Transverse colon (tissue), 4 donors: ENCODE measurements around the gene DPP4. TPM values are rescaled to one million over a fixed set of nuclear protein-coding genes. Genes with fewer than 3 reads are reported as not detected.
A peak's percentile ranks its signal among the peaks of the same experiment; 100 is the strongest.

Source experiments
- DNase-seq: peaks from one replicate; pipeline ENCODE4 v3.0.0-alpha.2; 2019
- H3K27ac ChIP-seq, 4 donors: fragments of 200-600 bp; sonication (generic); 2 replicates each; pipeline ENCODE4 v1.5.1; 2016 to 2018; ENCODE audit warnings: inconsistent platforms in 4 of 4
- H3K27me3 ChIP-seq: fragments of 200-600 bp; sonication (generic); 2 replicates; pipeline ENCODE4 v1.5.1; 2017; ENCODE audit warnings: inconsistent platforms
- H3K36me3 ChIP-seq, 4 donors: fragments of 200-600 bp; sonication (generic); 2 replicates each; pipeline ENCODE4 v1.5.1; 2017 to 2019; ENCODE audit warnings: inconsistent platforms in 4 of 4
- H3K4me1 ChIP-seq, 4 donors: fragments of 200-600 bp; sonication (generic); 2 replicates each; pipeline ENCODE4 v1.5.1; 2017 to 2020; ENCODE audit warnings: inconsistent platforms in 4 of 4
- H3K4me3 ChIP-seq, 4 donors: fragments of 200-600 bp; sonication (generic); 1 replicate in 1 of 4; 2 replicates in 3 of 4; pipeline versions ENCODE4 v1.5.1 to v1.6.1; 2017 to 2019; ENCODE audit warnings: inconsistent platforms in 4 of 4
- H3K9me3 ChIP-seq, 2 donors: fragments of 200-600 bp; sonication (generic); 2 replicates each; pipeline ENCODE4 v1.5.1; 2017 to 2019; ENCODE audit warnings: inconsistent platforms in 2 of 2
- EP300 ChIP-seq: sonication (generic); formaldehyde crosslinking; IDR thresholded peaks from one replicate; pipeline ENCODE4 v1.6.1; 2017; ENCODE audit warnings: antibody characterized with exemption, low read depth
- POLR2A ChIP-seq: fragments of 450-650 bp; IDR thresholded peaks from one replicate; pipeline ENCODE4 v1.6.1; 2016; ENCODE audit warnings: antibody characterized with exemption, mild to moderate bottlenecking, moderate library complexity
- POLR2AphosphoS5 ChIP-seq, 3 donors: sonication (generic); formaldehyde crosslinking; IDR thresholded peaks; one replicate each; pipeline ENCODE4 v1.6.1; 2016; ENCODE audit warnings: antibody characterized with exemption in 3 of 3
- WGBS, 2 donors: methylation state at CpG; one replicate each; pipeline ENCODE4 v1.1.5; 2018; ENCODE audit warnings: low coverage in 1 of 2; 5-methylcytosine and 5-hydroxymethylcytosine counted together
- in situ Hi-C, 4 donors: fragments of 200-750 bp; cut with MboI; loops; one replicate each; pipeline versions ENCODE4 v1.15.0 to v1.15.1; 2017; ENCODE audit warnings: low sequenced_read_pairs in 3 of 4, low pct_ligation_motif_present in 1 of 4, low pct_unique_long_range_greater_than_20kb in 1 of 4
- intact Hi-C: fragments of 100-400 bp; cut with DNase I; formaldehyde crosslinking; loops from one replicate; pipeline ENCODE4 v1.15.1; 2023; ENCODE audit warnings: low total_unique reads
- total RNA-seq, 4 donors: library from RNA; depleted of rRNA; stranded (reverse); fragments of >200 nt; gene quantifications; one replicate each; pipeline ENCODE4 v1.1.0, GENCODE V29; 2016
- TF ChIP-seq, protein P1 (sequence below), 5 experiments: fragments of 200-600 bp in 3 of 5; fragments of 450-650 bp in 2 of 5; sonication (generic) in 3 of 5; IDR thresholded peaks; 1 replicate in 2 of 5; 2 replicates in 3 of 5; pipeline ENCODE4 v1.5.1; 2016 to 2017; ENCODE audit warnings: antibody characterized with exemption in 5 of 5, inconsistent platforms in 3 of 5, mild to moderate bottlenecking in 2 of 5, moderate library complexity in 1 of 5

DPP4 gene
- total RNA-seq, 4 donors from 2014 or later: 1.6 to 12.7 (median 7.0) TPM

DNA sequence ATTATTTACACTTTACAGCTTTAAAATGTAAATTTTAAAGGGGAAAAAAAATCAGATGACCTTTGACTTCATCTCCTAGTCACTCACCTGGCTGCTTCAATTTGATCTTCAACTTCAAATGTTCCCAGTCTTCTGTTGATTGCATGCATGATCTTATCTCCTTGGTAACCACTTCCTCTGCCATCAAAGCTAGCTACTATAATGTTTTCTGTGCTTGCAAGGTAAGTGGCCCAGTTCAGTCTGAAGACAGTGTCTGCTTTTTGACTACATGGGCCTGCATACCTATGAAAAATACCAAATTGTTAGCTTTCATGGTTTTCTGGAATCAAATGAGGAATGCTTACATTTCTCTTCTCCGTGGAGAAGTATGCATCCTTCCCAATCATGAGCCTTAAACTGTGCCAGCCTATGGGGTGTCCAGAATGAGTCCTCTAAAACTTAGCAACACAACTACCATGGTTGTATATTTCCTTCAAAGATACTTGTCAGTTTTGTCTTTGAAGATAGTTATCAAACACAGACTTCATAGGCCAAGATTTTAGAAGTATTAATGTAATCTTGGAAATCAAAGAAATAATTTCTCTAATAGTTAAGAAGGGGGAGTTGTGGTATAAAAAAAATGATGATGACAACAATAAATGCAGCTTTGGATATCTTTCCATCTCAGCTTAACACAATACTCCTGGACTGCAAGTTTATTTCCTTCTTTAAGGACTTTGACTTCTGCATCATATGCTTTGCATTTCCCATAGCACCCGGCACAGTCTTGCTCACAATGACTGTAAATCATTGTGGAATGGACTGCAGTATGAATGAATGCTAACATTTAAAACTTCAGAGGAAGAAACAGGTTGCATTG, 62.1 kb downstream of the DPP4 start:
- WGBS, 2 donors: 46 to 63% methylated on average over 2 of the region's 2 CpGs
- peaks cover 0 to 14% (median 8%) of the 10 kb centered on the region in 4 donors for H3K4me1 ChIP-seq
- intact Hi-C loops: loop anchor here (5.0 kb wide), 1 partner anchor 115 kb away; no protein-coding TSS in a partner anchor
- peak overlapping the region in 3 of 4 donors; percentile 0 to 31 (median 9) for H3K27ac ChIP-seq
- TF ChIP-seq EP300 (no peak), POLR2AphosphoS5 (IDR thresholded peaks at IDR 0.05) (no peak)
- H3K36me3 ChIP-seq: no peaks in the 10 kb centered on the region
- no peaks in the 10 kb centered on the region for H3K27me3 ChIP-seq
- no peak for DNase-seq
- no peaks in the 10 kb centered on the region for H3K9me3 ChIP-seq
- in situ Hi-C loops: no loop called here
- H3K4me3 ChIP-seq: no peak overlapping the region

DNA sequence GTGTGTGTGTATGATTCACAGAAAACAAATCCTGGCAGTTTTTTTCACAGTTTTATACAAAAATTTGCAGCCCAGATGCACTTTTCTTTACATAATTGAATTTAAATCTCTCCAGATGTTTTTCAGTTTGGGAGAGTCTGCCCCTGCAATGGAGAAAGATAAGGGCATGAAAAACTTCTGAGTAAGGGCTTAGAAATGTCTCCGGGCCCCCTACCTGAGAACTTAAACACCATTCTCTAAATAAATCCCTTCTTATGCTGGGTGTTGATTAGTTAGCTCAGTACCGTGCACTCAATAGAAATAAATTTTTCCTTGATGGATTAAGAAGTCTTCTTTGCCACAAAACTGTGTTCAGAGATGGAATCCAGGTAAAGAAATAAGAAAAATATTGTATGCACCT, 64.5 kb downstream of the DPP4 start:
- Histone ChIP-seq H3K27ac (no peak overlapping the region), H3K9me3 (no peaks in the 10 kb centered on the region), H3K36me3 (no peaks in the 10 kb centered on the region), H3K4me1 (peaks cover 0 to 14% (median 8%) of the 10 kb centered on the region in 4 donors), H3K4me3 (no peak overlapping the region), H3K27me3 (no peaks in the 10 kb centered on the region)
- in situ Hi-C loops (loop anchor here in 2 of 4 donors (10.0 kb wide), 1 partner anchor 115 kb away; no protein-coding TSS in a partner anchor), intact Hi-C loops (no loop called here)
- no peak for DNase-seq
- WGBS, 2 donors: 0 to 42% methylated on average over 2 of the region's 2 CpGs
- no peak for TF ChIP-seq POLR2A
- TF ChIP-seq POLR2AphosphoS5 (IDR thresholded peaks at IDR 0.05): no peak
- TF ChIP-seq EP300: no peak
- TF ChIP-seq, protein P1, sequence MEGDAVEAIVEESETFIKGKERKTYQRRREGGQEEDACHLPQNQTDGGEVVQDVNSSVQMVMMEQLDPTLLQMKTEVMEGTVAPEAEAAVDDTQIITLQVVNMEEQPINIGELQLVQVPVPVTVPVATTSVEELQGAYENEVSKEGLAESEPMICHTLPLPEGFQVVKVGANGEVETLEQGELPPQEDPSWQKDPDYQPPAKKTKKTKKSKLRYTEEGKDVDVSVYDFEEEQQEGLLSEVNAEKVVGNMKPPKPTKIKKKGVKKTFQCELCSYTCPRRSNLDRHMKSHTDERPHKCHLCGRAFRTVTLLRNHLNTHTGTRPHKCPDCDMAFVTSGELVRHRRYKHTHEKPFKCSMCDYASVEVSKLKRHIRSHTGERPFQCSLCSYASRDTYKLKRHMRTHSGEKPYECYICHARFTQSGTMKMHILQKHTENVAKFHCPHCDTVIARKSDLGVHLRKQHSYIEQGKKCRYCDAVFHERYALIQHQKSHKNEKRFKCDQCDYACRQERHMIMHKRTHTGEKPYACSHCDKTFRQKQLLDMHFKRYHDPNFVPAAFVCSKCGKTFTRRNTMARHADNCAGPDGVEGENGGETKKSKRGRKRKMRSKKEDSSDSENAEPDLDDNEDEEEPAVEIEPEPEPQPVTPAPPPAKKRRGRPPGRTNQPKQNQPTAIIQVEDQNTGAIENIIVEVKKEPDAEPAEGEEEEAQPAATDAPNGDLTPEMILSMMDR (IDR thresholded peaks at IDR 0.05): no peak

DNA sequence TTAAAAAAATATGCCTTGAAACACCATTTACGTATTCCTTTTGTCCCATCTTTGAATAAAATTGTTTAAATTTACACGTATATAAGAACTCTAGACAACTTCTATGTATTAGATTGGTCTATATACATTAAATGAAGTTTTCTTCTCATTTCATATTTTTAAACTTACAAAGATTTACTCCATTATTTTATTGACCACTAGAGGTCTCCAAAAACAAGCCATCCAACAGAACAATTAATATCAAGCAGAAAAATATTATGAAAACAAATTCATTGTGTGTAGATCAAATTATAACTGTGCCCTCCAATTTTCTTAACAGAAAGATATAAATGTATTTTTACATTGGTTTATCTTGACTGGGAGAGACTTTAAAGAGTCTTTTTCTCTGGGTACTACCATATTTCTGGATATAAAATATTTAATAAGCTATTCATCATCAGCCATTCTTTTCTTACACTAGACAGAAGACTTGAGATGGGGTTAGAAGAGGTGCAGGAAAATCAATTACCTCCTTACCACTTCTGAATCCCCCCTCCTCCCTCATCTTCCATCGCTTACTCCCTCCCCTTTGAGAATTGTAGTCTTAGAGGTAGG, 66.5 kb downstream of the DPP4 start:
- in situ Hi-C loops (loop anchor here in 2 of 4 donors (10.0 kb wide), 1 partner anchor 117 kb away; no protein-coding TSS in a partner anchor), intact Hi-C loops (no loop called here)
- TF ChIP-seq, protein P1 (IDR thresholded peaks at IDR 0.05): peak; percentile 56 to 80 (median 66)
- TF ChIP-seq POLR2AphosphoS5 (IDR thresholded peaks at IDR 0.05): no peak
- TF ChIP-seq POLR2A: no peak
- TF ChIP-seq EP300: no peak
- WGBS, 2 donors: 81 to 88% methylated on average over 3 of the region's 3 CpGs
- Histone ChIP-seq H3K27ac (no peak overlapping the region), H3K36me3 (no peaks in the 10 kb centered on the region), H3K27me3 (no peaks in the 10 kb centered on the region), H3K4me3 (no peak overlapping the region), H3K9me3 (no peaks in the 10 kb centered on the region), H3K4me1 (peaks cover 0 to 8% (median 3%) of the 10 kb centered on the region in 4 donors)
- DNase-seq: no peak

DNA sequence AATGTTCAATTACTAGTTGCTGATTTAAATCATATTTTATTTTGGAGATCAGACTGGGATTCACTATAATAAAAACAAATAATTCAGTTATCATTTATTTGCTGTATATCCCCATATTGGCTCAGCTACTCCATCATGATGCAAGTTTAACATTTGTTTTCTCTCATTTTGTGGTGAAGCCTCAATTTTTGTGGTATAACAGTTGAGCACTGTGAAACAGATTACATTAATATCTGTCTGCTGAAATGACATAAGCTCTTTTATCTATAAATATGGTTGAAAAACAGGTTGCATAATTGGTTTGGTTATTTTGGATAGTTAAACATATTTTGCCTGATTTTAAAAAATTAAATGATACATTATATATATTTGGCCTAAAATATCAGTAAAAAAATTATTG, 67.7 kb downstream of the DPP4 start:
- Histone ChIP-seq H3K27me3 (no peaks in the 10 kb centered on the region), H3K4me3 (no peak overlapping the region), H3K27ac (no peak overlapping the region), H3K36me3 (no peaks in the 10 kb centered on the region), H3K4me1 (no peaks in the 10 kb centered on the region), H3K9me3 (no peaks in the 10 kb centered on the region)
- intact Hi-C loops (no loop called here), in situ Hi-C loops (loop anchor here in 2 of 4 donors (10.0 kb wide), 1 partner anchor 118 kb away; no protein-coding TSS in a partner anchor)
- TF ChIP-seq EP300: no peak
- TF ChIP-seq, protein P1 (IDR thresholded peaks at IDR 0.05): no peak
- no peak for TF ChIP-seq POLR2A
- DNase-seq: no peak
